GM15510 (cell line): Measurements from ENCODE around the gene SLC2A9.

Source experiments
- POLR2A ChIP-seq: IDR thresholded peaks from 3 replicates; pipeline ENCODE4 v1.6.1; 2011; ENCODE audit warnings: borderline replicate concordance; ENCODE audit not compliant: insufficient read length; ENCODE audit errors: extremely low read depth

Gene SLC2A9

DNA sequence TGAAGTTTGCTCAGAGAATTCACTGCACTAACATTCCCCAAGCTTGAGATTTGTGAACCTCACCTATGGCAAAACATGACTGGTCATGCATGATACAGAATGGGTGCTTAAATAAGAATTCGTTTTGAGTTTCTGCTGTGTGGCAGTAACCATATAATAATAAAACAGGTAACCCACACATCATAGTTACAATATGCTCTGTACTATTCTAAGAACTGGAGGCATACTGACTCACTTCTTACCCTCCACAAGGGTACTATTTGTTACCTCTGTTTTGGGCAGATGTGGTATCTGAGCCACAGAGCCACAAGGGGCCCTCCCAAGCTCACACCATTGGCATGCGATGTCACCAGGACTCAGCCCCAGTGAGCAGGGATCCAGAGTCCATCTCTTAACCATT, 17.6 kb downstream of the SLC2A9 start:
- TF ChIP-seq POLR2A: no peak

- TF ChIP-seq POLR2A: no peak
Observed at GRCh38 chr4:10002278-10002677, 19.0 kb downstream of the SLC2A9 start.

DNA sequence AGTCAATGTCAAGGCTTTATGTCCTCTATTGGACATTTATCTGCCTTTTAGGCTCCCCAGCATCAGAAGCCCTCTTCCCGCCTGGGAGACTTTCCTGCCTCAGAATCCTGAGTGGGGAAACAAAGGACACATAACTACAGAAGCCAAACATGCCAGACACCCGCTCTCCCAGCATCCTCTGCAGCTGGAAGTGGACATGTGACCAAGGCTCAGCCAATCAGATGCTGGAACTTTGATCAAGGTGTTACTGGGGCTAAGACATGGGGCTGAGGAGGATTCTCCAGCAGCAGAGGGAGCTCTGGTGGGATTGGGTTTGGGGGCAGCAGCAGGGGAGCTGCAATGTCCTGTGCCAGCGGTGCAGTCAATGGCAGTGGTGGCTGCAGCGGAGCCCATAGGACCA, 19.5 kb downstream of the SLC2A9 start:
- no peak for TF ChIP-seq POLR2A

GRCh38 chr4:9999956-10000561, 21.2 kb downstream of the SLC2A9 start:
- TF ChIP-seq POLR2A: no peak

DNA sequence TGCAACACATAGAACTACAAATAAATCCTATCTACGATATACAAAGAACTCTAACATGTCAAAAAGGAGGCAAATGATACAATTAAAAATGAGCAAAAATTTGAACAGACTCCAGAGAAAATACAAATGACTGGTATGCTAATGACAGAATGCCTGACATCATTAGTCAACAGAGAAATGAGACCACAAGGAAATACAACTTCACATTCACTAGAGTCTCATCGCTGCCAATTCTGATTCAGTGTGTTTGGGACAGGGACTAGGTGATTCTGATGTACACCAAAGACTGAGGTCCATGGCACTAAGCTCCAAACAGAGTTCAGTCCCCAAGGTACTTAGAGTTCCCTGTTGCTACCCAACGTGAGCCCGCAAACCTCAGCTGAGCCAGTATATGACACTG, 23.4 kb downstream of the SLC2A9 start:
- TF ChIP-seq POLR2A: no peak

- no peak for TF ChIP-seq POLR2A
Observed at GRCh38 chr4:9996319-9997110, 24.8 kb downstream of the SLC2A9 start.

DNA sequence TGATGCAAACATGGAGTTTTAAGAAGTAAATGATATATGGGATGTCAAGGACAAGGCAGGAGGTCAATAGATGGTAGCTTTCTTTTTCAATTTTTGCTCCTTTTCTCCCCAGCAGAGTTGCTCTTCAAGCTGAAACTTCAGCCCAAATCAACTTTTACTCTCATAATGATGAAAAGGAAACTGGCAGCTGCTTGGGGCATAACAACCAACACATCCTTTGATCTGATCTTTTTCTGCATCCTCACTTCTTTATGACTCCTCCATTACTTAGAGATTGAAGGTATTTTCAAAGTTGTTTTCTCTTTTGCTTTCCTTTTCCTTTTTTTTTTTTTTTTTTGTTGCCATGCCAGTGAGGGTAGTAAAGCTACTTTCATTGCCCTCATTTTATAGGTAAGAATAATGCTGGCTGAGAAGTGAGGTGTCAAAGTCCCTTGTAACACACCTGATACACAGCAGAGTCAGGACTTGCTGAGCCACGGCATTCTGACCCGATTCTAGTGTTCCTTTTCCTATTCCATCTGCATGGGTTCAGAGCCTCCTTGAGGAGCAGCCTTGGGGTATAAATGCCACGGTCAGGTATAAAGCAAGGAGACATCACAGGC, 26.9 kb downstream of the SLC2A9 start:
- TF ChIP-seq POLR2A: no peak

GRCh38 chr4:9989918-9990635, 31.2 kb downstream of the SLC2A9 start:
- TF ChIP-seq POLR2A: no peak

- no peak for TF ChIP-seq POLR2A
Observed at GRCh38 chr4:9988933-9989332, 32.4 kb downstream of the SLC2A9 start.

DNA sequence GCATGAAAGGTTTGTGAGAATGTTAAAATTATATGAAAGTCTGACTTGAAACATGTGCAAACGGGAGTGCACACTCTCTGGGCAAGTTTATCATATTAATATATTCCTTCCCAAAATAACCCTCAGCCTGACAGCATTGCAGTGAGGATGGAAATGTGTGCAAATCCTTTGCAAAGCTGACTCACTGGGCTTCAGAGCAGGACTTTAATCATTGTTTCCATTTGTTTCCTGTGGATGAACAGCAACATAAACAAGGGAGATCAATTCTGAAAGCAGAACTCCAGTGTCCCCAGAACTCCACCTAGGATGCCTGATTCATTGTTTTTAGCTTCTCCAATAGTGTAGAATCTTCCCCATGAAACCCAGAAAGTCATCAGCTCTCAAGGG, 32.9 kb downstream of the SLC2A9 start:
- TF ChIP-seq POLR2A: no peak

- TF ChIP-seq POLR2A: no peak
Observed at GRCh38 chr4:9987749-9988362, 33.4 kb downstream of the SLC2A9 start.

DNA sequence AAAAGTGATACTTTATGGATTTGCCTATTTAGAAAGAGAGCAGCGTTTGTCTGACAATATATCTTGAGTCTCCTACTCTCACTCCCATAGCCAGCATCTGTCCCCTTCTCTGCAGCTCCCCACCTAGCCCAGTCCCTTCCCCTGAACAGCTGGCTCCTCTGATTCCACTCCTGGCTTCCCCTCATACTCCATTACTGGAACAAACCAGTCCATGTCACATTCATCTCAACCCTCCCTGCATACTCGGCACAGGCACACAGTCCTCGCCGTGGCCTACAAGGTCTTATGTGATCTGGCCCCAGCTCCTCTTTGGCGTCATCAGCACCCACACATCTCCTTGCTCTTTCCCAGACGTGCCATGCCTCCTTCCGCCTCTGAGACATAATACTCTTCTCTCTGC, 36.7 kb downstream of the SLC2A9 start:
- no peak for TF ChIP-seq POLR2A

DNA sequence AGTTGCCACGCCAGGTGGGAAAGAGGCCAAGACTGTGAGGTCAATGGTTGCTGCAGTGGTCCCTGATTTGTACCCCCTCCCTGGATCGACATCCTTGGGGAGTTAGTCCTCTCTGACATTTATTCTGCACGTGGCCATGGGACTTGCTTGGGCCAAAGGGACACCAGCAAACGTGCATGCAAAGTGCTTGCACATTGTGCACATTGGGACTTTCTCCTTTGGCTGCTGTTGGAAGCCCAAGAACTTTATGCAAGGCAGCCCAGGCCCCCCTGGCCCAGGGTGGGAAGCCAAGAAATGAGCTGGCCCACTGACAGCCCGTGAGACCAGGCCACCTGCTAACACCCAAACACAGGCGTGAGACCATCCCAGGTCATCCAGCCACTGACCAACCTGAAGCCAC, 38.1 kb downstream of the SLC2A9 start:
- no peak for TF ChIP-seq POLR2A

GRCh38 chr4:9980898-9981297, 40.4 kb downstream of the SLC2A9 start:
- no peak for TF ChIP-seq POLR2A
